Heart right ventricle (tissue), 16 donors: Measurements from ENCODE around the gene ZFP90. TPM values are rescaled to one million over a fixed set of nuclear protein-coding genes. Genes with fewer than 3 reads are reported as not detected.

ENCODE experiments used
- ATAC-seq, 8 donors: fragments of 200-7000 bp; cut with Tn5 transposase; one replicate each; pipeline ENCODE4 v1.9.1; 2020; ENCODE audit warnings: mild to moderate bottlenecking in 8 of 8, moderate library complexity in 8 of 8, moderate number of reproducible peaks in 1 of 8
- DNase-seq, 2 donors: peaks; one replicate each; pipeline ENCODE4 v3.0.0-alpha.2; 2020
- H3K27ac ChIP-seq, 10 donors: fragments of 200-600 bp; sonication (generic) in 2 of 10; one replicate each; pipeline versions ENCODE4 v1.5.0 to v1.8.0; 2020 to 2022; ENCODE audit warnings: mild to moderate bottlenecking in 3 of 10
- H3K27me3 ChIP-seq, 7 donors: fragments of 200-600 bp; one replicate each; pipeline ENCODE4 v1.8.0; 2021 to 2022; ENCODE audit warnings: mild to moderate bottlenecking in 2 of 7
- H3K36me3 ChIP-seq, 9 donors: fragments of 200-600 bp; sonication (generic) in 1 of 9; one replicate each; pipeline versions ENCODE4 v1.5.0 to v1.8.0; 2020 to 2022; ENCODE audit warnings: mild to moderate bottlenecking in 2 of 9
- H3K4me1 ChIP-seq, 9 donors: fragments of 200-600 bp; sonication (generic) in 1 of 9; one replicate each; pipeline versions ENCODE4 v1.5.0 to v1.8.0; 2020 to 2022; ENCODE audit warnings: mild to moderate bottlenecking in 4 of 9
- H3K4me3 ChIP-seq, 10 donors: fragments of 200-600 bp; sonication (generic) in 2 of 10; one replicate each; pipeline versions ENCODE4 v1.5.0 to v1.8.0; 2020 to 2022; ENCODE audit warnings: mild to moderate bottlenecking in 7 of 10, moderate library complexity in 2 of 10
- H3K9me3 ChIP-seq, 11 donors: fragments of 200-600 bp in 10 of 11; sonication (generic) in 2 of 11; one replicate each; pipeline versions ENCODE4 v1.5.0 to v1.8.0; 2013 to 2022; ENCODE audit warnings: mild to moderate bottlenecking in 2 of 11, control low read depth in 1 of 11, moderate library complexity in 1 of 11
- CTCF ChIP-seq, 9 donors: fragments of 200-600 bp; sonication (generic) in 2 of 9; IDR thresholded peaks; one replicate each; pipeline versions ENCODE4 v1.5.0 to v1.8.0; 2021 to 2022; ENCODE audit warnings: antibody characterized with exemption in 9 of 9, mild to moderate bottlenecking in 5 of 9, moderate library complexity in 1 of 9
- WGBS, 2 donors: extraction: QIAGEN DNeasy Blood & Tissue Kit; methylation state at CpG; one replicate each; pipeline ENCODE4 v1.1.7; 2013; ENCODE audit warnings: inconsistent platforms in 1 of 2; 5-methylcytosine and 5-hydroxymethylcytosine counted together
- intact Hi-C, 10 donors: fragments of 100-400 bp; cut with DNase I; formaldehyde crosslinking; loops; one replicate each; pipeline versions ENCODE4 v1.11.1 to v1.14.2; 2022
- polyA plus RNA-seq, 2 donors: library from polyadenylated mRNA; stranded (reverse); fragments of 200-250 nt; gene quantifications; one replicate each; pipeline ENCODE4 v1.2.3, GENCODE V29; 2013
- total RNA-seq, 10 donors: library from RNA; stranded (reverse); fragmentation: NEBNext Ultra II Directional in 3 of 10; extraction: Animal tissue kit (Norgen Biotek cat#: 25700) in 3 of 10; gene quantifications; one replicate each; pipeline versions ENCODE4 v1.2.1 to v1.2.4, GENCODE V29; 2021 to 2023
- donor health status: Arrhythmogenic right ventricular cardiomyopathy.
- donor health status: ischemic (EF 13 %, LVEDD 7.1; RV severe dilation, severe dysfunction).
- donor health status: healthy with polysubstance abuse.
- donor health status: DM: no; HTN: yes; CAD: no.
- donor health status: DM: no; HTN: no; CAD: no.
- donor health status: ischemic (EF 25% LVEDD 6.9; RV normal size, moderate dysfunction).
- donor health status: ischemic (EF 25% LVEDD 5.7; RV mildly dilated, moderate dysfunction).
- donor health status: healthy.
- donor health status: DM: yes; HTN: yes; CAD: no.
- donor health status: Ischemic cardiomyopathy.
- donor health status: ischemic (EF 35%, LVEDD 5.7; RV mildly dilated, moderate dysfunction).
- donor health status: nonischemic (EF 11% LVEDD 7.7; RV severe dilation, severe dysfunction).
- donor health status: DM: yes; HTN: yes; CAD: no.
- donor health status: PGD.
- donor health status: ischemic (EF 29% LVEDD 5.4; RV normal size, mild dysfunction).
- donor health status: nonischemic (EF 23%, LVEDD 6.1; RV moderate dilation, normal function).

Gene ZFP90
- total and polyA plus RNA-seq, 12 donors = 5.0 to 15.6 (median 11.9) TPM

GRCh38 chr16:68510775-68511174 lies 28.3 kb upstream of the ZFP90 start:
- intact Hi-C loops = loop anchor here in 5 of 10 donors (1.0 to 10.0 kb wide), 6 partner anchors 113 to 602 kb away; partner anchors contain the start of gene PLA2G15 (in 1 of the 5)
- no peak for TF ChIP-seq CTCF (IDR thresholded peaks at IDR 0.05)
- Histone ChIP-seq H3K4me3 (no peak overlapping the region), H3K27me3 (peaks cover 0 to 28% (median 0%) of the 10 kb centered on the region in 7 donors), H3K9me3 (no peaks in the 10 kb centered on the region), H3K27ac (no peak overlapping the region), H3K36me3 (no peaks in the 10 kb centered on the region), H3K4me1 (peaks cover 0 to 9% (median 8%) of the 10 kb centered on the region in 9 donors)
- 97 to 98% methylated on average over 3 of the region's 3 CpGs for WGBS, 2 donors
- DNase-seq (no peak), ATAC-seq (no peak)

- ATAC-seq (no peak), DNase-seq (no peak)
- H3K9me3 ChIP-seq = no peaks in the 10 kb centered on the region
- no peaks in the 10 kb centered on the region for H3K36me3 ChIP-seq
- no peak overlapping the region for H3K4me3 ChIP-seq
- peaks cover 0 to 9% (median 8%) of the 10 kb centered on the region in 9 donors for H3K4me1 ChIP-seq
- H3K27ac ChIP-seq = no peak overlapping the region
- H3K27me3 ChIP-seq = peaks cover 0 to 22% (median 0%) of the 10 kb centered on the region in 7 donors
- WGBS, 2 donors = 66 to 73% methylated on average over 8 of the region's 8 CpGs
- intact Hi-C loops = loop anchor here in 4 of 10 donors (5.0 to 10.0 kb wide), 4 partner anchors 115 to 600 kb away; partner anchors contain the start of gene PLA2G15 (in 1 of the 4)
- TF ChIP-seq CTCF (IDR thresholded peaks at IDR 0.05) = no peak
Observed at GRCh38 chr16:68512183-68512582, 26.9 kb upstream of the ZFP90 start.

- WGBS, 2 donors = 93 to 96% methylated on average over 1 of the region's 1 CpG
- intact Hi-C loops = loop anchor here in 4 of 10 donors (5.0 to 10.0 kb wide), 4 partner anchors 115 to 600 kb away; partner anchors contain the start of gene PLA2G15 (in 1 of the 4)
- no peak overlapping the region for H3K27ac ChIP-seq
- H3K36me3 ChIP-seq = no peaks in the 10 kb centered on the region
- peaks cover 0 to 21% (median 0%) of the 10 kb centered on the region in 7 donors for H3K27me3 ChIP-seq
- ATAC-seq (no peak), DNase-seq (no peak)
- no peaks in the 10 kb centered on the region for H3K9me3 ChIP-seq
- TF ChIP-seq CTCF (IDR thresholded peaks at IDR 0.05) = no peak
- no peak overlapping the region for H3K4me3 ChIP-seq
- H3K4me1 ChIP-seq = peaks cover 0 to 9% (median 8%) of the 10 kb centered on the region in 9 donors
Observed at GRCh38 chr16:68512742-68513141, 26.3 kb upstream of the ZFP90 start.

GRCh38 chr16:68514511-68514910 lies 24.6 kb upstream of the ZFP90 start:
- WGBS, 2 donors = 50 to 60% methylated on average over 3 of the region's 3 CpGs

More at GRCh38 chr16:68514511-68514910, 24.6 kb upstream of the ZFP90 start:
- Histone ChIP-seq H3K36me3 (no peaks in the 10 kb centered on the region), H3K27ac (no peak overlapping the region), H3K27me3 (peaks cover 0 to 7% (median 0%) of the 10 kb centered on the region in 7 donors), H3K9me3 (no peaks in the 10 kb centered on the region), H3K4me3 (no peak overlapping the region), H3K4me1 (peaks cover 0 to 9% (median 8%) of the 10 kb centered on the region in 9 donors)
- no peak for TF ChIP-seq CTCF (IDR thresholded peaks at IDR 0.05)
- intact Hi-C loops = loop anchor here in 4 of 10 donors (5.0 to 10.0 kb wide), 4 partner anchors 117 to 598 kb away; partner anchors contain the start of gene PLA2G15 (in 1 of the 4)
- no peak for ATAC-seq
- DNase-seq = no peak
